Psoas muscle (tissue), 8 donors: ENCODE data around the gene TRIM29. TPM values are rescaled to one million over a fixed set of nuclear protein-coding genes. Genes with fewer than 3 reads are reported as not detected.

Experiments used
- ATAC-seq, 4 donors: fragments of 200-7000 bp; cut with Tn5 transposase; one replicate each; pipeline ENCODE4 v1.9.1; 2020; ENCODE audit warnings: moderate library complexity in 3 of 4, mild to moderate bottlenecking in 2 of 4
- DNase-seq, 2 donors: peaks; one replicate each; pipeline ENCODE4 v3.0.0-alpha.2; 2020
- H3K27ac ChIP-seq: fragments of 200-600 bp; one replicate; pipeline ENCODE4 v1.8.0; 2022
- H3K27me3 ChIP-seq, 3 donors: fragments of 200-600 bp in 1 of 3; one replicate each; pipeline versions ENCODE4 v1.6.1 to v1.8.0; 2013 to 2022; ENCODE audit warnings: low read length in 2 of 3, mild to moderate bottlenecking in 2 of 3, moderate library complexity in 1 of 3; ENCODE audit not compliant: insufficient read depth in 3 of 3
- H3K36me3 ChIP-seq, 2 donors: fragments of 200-600 bp in 1 of 2; one replicate each; pipeline versions ENCODE4 v1.6.1 to v1.8.0; 2013 to 2022; ENCODE audit warnings: low read depth in 1 of 2, mild to moderate bottlenecking in 1 of 2, moderate library complexity in 1 of 2; ENCODE audit not compliant: insufficient read depth in 1 of 2
- H3K4me1 ChIP-seq: fragments of 200-600 bp; one replicate; pipeline ENCODE4 v1.8.0; 2022
- H3K4me3 ChIP-seq: fragments of 200-600 bp; one replicate; pipeline ENCODE4 v1.8.0; 2022; ENCODE audit warnings: mild to moderate bottlenecking
- H3K9me3 ChIP-seq: fragments of 200-600 bp; one replicate; pipeline ENCODE4 v1.8.0; 2022
- CTCF ChIP-seq: fragments of 200-600 bp; IDR thresholded peaks from one replicate; pipeline ENCODE4 v1.8.0; 2022; ENCODE audit warnings: antibody characterized with exemption
- WGBS, 3 donors: extraction: QIAGEN DNeasy Blood & Tissue Kit; methylation state at CpG; one replicate each; pipeline versions ENCODE4 v1.1.6 to v1.1.7; 2013; 5-methylcytosine and 5-hydroxymethylcytosine counted together
- intact Hi-C, 2 donors: fragments of 100-400 bp; cut with DNase I; formaldehyde crosslinking; loops; one replicate each; pipeline versions ENCODE4 v1.11.0 to v1.14.2; 2022
- polyA plus RNA-seq, 3 donors: library from polyadenylated mRNA; stranded (reverse); fragments of 200-250 nt; gene quantifications; one replicate each; pipeline ENCODE4 v1.2.3, GENCODE V29; 2013
- total RNA-seq, 4 donors: library from RNA; stranded (reverse); fragmentation: NEBNext Ultra II Directional in 2 of 4; extraction: Animal tissue kit (Norgen Biotek cat#: 25700) in 2 of 4; gene quantifications; one replicate each; pipeline versions ENCODE4 v1.2.1 to v1.2.4, GENCODE V29; 2021 to 2023
- donor health status: healthy with polysubstance abuse.
- donor health status: DM: no; HTN: no; CAD: no; lungs with moderate emphysema.
- donor health status: Bipolar disorder and iron deficiency.
- donor health status: healthy.
- donor health status: DM: yes; HTN: yes; CAD: no.
- donor health status: DM: no; HTN: no; CAD: no.
- donor health status: DM: no; HTN: no; CAD: no.
- donor health status: DM: yes; HTN: yes; CAD: no.

TRIM29 gene
- total and polyA plus RNA-seq, 7 donors = 0.09 to 0.91 (median 0.37) TPM; not detected in 2

- Histone ChIP-seq H3K27ac (no peak overlapping the region), H3K36me3 (no peaks in the 10 kb centered on the region), H3K4me1 (no peaks in the 10 kb centered on the region), H3K27me3 (peaks cover 0 to 13% (median 2%) of the 10 kb centered on the region in 3 donors), H3K4me3 (no peak overlapping the region), H3K9me3 (no peaks in the 10 kb centered on the region)
- DNase-seq = no peak
- no peak for TF ChIP-seq CTCF
- intact Hi-C loops = no loop called here
- WGBS, 3 donors = 81 to 85% (median 82%) methylated on average over 8 of the region's 8 CpGs
- no peak for ATAC-seq
Observed at GRCh38 chr11:120125509-120125908, 12.4 kb downstream of the TRIM29 start.

- H3K27ac ChIP-seq = no peak overlapping the region
- no peaks in the 10 kb centered on the region for H3K4me1 ChIP-seq
- intact Hi-C loops = no loop called here
- no peak overlapping the region for H3K4me3 ChIP-seq
- H3K9me3 ChIP-seq = no peaks in the 10 kb centered on the region
- peaks cover 0 to 13% (median 2%) of the 10 kb centered on the region in 3 donors for H3K27me3 ChIP-seq
- 32 to 39% (median 35%) methylated on average over 5 of the region's 5 CpGs for WGBS, 3 donors
- no peaks in the 10 kb centered on the region for H3K36me3 ChIP-seq
- peak; percentile 49 to 79 (median 59) for ATAC-seq
- peak in 1 of 2 donors; percentile 70 for DNase-seq
- no peak for TF ChIP-seq CTCF
Observed at GRCh38 chr11:120125024-120125423, 12.9 kb downstream of the TRIM29 start.

- no peak for TF ChIP-seq CTCF
- H3K27ac ChIP-seq = no peak overlapping the region
- DNase-seq (no peak), ATAC-seq (no peak)
- H3K9me3 ChIP-seq = no peaks in the 10 kb centered on the region
- intact Hi-C loops = no loop called here
- H3K4me1 ChIP-seq = no peaks in the 10 kb centered on the region
- H3K27me3 ChIP-seq = peaks cover 0 to 13% (median 2%) of the 10 kb centered on the region in 3 donors
- H3K4me3 ChIP-seq = no peak overlapping the region
- WGBS, 3 donors = 85 to 90% (median 88%) methylated on average over 14 of the region's 14 CpGs
- no peaks in the 10 kb centered on the region for H3K36me3 ChIP-seq
Observed at GRCh38 chr11:120124355-120124754, 13.6 kb downstream of the TRIM29 start.

GRCh38 chr11:120123946-120124345 is 14.0 kb downstream of the TRIM29 start:
- ATAC-seq (no peak), DNase-seq (no peak)
- intact Hi-C loops = no loop called here
- no peak for TF ChIP-seq CTCF
- no peaks in the 10 kb centered on the region for H3K9me3 ChIP-seq
- 87 to 95% (median 88%) methylated on average over 12 to 13 of the region's 13 CpGs for WGBS, 3 donors
- H3K27me3 ChIP-seq = peaks cover 0 to 13% (median 2%) of the 10 kb centered on the region in 3 donors
- no peaks in the 10 kb centered on the region for H3K4me1 ChIP-seq
- H3K4me3 ChIP-seq = no peak overlapping the region
- no peak overlapping the region for H3K27ac ChIP-seq
- no peaks in the 10 kb centered on the region for H3K36me3 ChIP-seq
